T-helper 22 cell (primary cell): ENCODE data around the gene SLC47A1.
"Not testable (repeated sequence)": the region's sequence is repeated elsewhere in the genome, so short reads cannot be mapped to it uniquely, and the experiment has no call there.

Experiments used
- DNase-seq: peaks from one replicate; pipeline ENCODE4 v3.0.0-alpha.2; 2020; ENCODE audit warnings: low read depth

SLC47A1 gene, protein sequence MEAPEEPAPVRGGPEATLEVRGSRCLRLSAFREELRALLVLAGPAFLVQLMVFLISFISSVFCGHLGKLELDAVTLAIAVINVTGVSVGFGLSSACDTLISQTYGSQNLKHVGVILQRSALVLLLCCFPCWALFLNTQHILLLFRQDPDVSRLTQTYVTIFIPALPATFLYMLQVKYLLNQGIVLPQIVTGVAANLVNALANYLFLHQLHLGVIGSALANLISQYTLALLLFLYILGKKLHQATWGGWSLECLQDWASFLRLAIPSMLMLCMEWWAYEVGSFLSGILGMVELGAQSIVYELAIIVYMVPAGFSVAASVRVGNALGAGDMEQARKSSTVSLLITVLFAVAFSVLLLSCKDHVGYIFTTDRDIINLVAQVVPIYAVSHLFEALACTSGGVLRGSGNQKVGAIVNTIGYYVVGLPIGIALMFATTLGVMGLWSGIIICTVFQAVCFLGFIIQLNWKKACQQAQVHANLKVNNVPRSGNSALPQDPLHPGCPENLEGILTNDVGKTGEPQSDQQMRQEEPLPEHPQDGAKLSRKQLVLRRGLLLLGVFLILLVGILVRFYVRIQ

DNA sequence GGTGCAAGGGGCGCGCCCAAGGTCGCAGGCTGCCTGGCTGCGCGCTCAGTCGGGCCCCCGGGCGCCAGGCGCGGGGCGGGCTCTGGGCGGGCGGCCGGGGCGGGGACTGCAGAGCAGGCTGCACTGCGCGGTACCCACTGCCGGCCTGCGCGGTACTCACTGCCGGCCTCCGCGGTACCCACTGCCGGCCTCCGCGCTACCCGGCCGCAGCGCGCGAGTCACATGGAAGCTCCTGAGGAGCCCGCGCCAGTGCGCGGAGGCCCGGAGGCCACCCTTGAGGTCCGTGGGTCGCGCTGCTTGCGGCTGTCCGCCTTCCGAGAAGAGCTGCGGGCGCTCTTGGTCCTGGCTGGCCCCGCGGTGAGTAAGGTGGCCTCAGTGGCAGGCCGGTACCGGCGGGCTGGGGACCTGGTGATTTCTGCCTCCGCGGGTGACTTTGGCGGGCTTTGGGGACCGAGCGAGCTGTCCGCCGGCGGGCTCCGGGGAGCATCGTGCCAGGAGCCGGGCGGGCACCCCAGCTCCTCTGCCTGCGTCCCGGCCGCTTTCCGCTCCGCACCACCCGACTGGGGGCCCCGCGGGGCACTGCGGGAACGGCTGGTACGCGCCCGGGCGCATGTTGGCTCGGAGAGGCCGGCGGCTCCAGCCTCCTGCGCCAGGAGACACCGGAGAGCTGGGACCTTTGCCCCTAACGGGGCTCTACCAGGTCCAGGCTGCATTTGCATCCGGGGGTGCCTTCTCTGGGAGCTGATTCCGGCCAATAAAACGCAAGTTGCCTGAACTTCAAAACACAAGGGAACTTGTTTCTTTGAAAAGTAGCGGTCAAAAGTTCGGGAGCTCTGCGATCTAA lies at the start of gene SLC47A1:
Gene SLC47A1, plus strand, starts transcription at position 137 of the 844 bp plus-strand sequence. Its CDS starts 86 bp downstream, at position 223.
- no peak for DNase-seq

DNA sequence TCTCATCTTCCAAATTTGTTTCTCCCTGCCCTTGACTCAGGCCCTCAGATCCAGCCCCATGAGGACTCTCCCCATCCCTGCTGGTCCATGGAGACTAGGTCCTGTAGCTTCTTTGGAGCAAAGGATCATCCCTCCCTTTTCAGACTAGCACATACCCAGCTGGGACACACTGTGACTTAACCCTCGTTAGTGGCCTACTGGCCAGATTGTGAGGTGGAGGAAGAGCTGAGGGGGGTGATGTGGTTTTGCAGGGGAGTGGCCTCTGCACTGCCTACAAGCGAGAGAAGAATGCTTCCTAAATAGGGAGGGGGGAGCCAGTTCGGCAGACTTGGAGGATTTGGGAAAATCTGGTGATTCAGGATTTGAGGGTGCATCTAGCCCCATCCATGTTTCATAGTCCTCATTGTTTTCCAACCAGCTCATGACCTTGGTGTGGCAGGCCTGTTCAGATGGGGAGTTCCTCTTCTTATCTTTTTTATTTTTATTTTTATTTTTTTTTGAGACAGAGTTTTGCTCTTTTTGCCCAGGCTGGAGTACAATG lies 47.8 kb upstream of the SLC47A1 start:
- DNase-seq = no peak

DNA sequence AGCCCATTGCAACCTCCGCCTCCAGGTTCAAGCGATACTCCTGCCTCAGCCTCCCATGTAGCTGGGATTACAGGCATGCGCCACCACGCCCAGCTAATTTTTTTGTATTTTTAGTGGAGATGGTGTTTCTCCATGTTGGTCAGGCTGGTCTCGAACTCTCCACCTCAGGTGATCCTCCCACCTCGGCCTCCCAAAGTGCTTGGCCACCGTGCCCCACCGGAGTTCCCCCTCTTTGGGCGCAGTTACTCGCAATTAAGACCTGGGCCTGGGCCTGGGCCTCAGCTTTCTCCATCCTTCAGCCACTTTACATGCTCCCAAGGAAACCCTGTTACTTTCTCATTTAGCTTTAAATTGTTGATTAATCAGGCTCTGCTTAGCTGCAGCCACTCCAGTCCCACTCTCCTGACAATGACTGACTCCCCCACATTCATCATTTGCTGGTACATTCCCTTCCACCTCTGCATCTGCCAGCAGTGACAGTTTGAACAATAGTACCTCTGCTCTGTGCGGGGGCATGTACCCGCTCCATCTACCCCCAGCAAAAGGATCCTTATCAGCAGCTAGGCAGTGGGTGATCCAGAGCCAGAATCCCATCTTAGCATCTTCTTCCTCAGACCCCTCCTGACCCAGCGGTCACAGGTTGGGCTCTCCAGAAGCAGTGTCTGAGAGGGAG lies 47.2 kb upstream of the SLC47A1 start:
- no peak for DNase-seq

DNA sequence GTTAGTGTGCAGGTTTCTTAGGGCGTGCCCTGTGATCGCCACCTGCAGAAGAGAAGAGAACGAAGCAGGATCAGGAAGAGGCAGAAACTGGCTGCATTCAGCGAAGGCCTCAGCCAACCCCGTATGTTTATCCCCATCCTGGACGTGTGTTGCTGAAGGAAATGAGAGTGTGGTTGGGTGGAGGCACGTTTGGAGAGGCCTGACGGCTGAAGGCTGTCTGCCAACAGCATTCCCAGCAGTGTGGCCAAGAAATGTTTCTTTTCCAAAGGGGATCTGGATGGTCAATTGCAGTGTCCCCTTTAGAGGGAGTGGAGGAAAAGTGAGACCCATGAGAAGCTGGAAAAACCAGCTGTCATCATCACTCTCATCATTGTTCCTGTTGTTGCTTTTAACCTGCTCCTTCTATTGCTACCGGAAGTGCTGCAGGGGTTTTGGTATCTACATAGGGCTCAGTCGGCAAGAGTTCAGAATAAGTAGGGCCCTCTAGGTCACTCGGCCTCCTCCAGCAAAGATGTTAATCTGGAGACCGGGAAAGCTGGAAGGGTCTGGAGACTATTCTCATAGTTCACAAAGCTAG lies 46.5 kb upstream of the SLC47A1 start:
- no peak for DNase-seq

DNA sequence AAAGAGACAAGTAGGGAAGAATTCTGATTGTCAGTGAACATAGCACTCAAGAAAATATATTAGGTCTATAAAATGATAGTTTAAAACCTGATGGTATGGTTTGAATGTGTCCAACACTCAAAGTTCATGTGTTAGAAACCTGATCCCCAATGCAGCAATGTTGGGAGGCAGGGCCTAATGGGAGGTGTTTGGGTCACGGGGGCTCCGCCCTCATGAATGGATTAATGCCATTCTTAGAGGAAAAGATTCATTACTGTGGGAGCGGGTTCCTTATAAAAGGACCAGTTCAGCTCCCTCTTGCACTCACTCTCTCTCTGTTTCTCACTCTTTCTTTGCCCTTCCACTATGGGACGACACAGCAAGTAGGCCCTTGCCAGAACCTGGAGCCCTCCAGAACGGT lies 41.5 kb upstream of the SLC47A1 start:
- no peak for DNase-seq

DNA sequence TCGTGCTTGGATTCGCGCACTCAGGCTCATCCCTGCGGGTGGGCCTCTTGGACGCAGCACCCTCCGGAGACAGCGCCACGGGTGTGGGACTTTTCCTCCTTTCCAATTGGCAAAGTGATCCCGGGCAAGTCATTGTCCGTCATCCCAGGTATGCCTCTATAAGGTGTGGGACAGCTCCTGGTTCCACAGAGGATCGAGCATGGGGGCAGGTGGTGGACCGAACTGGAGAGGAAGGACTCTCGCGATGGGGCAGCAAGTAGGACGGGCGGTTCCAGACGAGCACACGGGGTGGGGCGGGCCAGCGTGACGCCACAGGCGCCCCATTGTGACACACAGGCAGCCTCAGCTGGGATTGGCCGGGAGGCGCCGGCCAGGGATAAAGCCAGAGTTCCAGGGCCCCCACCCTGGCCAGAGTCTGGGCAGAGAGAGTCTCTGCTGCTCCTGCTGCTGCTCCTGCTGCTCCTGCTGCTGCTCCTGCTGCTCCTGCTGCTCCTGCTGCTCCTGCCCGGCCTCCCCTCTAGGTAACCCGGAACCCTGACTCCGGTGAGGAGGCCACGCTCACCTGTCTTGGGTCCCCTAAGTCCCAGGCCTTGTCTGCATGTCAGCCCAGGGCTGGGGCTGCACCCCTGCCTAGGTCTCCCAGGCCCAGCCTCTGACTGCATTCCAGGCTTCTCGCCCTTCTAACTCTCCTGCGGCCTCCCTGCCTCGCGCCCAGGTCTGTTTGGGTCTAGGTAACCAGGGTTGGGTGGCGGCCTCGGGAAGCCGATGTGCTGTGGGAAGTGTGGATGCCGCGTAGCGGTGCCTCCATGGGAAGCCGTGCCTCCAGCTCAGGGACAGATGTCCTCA lies 38.5 kb upstream of the SLC47A1 start:
- no peak for DNase-seq

DNA sequence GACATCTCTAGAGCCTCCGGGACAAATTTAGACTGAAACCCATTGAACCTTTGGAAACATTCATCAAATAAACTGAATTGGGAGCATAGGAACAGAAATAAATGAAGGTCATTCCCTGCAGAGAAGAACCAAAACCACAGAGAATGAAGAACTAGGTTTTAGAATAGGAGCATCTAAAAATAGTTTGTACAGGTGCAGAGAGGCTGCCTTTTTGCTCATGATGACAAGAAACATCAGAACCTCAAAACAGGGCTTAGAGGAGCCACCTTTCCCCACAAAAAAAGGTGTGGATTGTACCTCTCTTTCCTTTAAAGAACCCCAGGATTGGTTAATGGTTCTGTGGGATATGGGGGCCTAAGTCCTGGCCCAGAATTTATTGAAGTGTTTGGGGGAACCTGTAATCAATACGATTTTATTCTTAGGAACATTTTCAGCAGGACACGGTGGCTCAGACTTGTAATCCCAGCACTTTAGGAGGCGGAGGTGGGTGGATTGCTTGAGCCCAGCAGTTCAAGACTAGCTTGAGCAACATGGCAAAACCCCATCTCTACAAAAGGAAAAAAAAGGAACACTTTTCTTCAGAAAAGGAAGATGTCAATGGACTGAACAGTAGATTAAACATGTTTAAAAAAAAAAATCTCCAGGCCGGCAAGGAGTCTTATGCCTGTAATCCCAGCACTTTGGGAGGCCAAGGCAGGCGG lies 37.7 kb upstream of the SLC47A1 start:
- DNase-seq = no peak

DNA sequence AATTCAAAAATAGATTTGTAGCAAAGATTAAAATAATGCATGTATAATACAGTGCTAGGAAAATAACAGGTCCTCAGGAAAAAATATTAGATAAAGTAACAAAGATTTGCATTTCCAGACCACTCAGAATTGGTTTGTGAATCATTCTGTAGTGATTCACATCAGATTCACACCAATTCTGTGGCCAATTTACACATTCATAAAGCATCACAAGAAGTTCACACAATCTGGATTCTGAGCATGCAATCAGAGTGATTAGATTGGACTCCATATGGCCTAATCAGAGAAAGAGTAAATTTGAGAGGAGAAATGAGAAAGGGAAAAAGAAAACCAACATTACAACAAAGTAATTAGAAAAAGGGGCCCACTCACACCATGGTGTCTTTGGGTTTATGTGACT lies 36.0 kb upstream of the SLC47A1 start:
- DNase-seq = no peak

DNA sequence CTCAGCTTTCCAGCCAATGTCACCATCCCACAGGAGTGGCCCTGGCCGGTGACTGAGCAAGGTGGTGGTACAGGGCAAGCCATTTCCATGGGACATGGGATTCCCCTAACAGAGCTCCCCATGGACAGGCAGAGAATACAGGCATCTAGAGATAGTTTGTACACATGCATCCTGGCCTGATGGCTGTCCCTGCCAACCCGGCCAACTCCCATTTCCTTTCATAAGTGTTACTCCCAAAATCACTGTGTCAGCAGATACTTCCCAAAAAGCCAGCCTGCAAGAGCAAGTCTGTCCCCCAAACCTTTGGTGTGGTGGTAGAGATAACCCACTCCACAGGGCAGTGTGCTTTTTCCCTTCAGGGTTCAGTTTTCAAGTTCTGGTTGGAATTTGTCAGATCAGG lies 32.4 kb upstream of the SLC47A1 start:
- no peak for DNase-seq

DNA sequence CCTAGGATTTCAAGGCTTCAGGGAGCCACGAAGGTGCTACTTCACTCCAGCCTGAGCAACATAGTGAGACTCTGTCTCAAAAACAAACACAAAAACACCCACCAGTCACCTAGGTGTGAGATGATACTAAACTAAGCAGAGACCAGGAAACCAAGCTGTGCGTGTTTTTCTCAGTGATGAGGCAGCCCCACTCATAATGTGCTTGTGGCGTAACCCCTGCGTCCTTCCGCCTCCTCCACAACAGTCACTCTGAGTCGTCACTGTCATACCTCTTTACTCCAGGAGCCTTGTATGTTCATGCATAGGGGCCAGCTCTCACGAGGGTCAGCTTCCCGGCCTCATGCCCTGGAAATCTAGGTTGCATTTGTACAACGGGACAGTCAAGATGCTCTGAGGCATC lies 31.1 kb upstream of the SLC47A1 start:
- no peak for DNase-seq

DNA sequence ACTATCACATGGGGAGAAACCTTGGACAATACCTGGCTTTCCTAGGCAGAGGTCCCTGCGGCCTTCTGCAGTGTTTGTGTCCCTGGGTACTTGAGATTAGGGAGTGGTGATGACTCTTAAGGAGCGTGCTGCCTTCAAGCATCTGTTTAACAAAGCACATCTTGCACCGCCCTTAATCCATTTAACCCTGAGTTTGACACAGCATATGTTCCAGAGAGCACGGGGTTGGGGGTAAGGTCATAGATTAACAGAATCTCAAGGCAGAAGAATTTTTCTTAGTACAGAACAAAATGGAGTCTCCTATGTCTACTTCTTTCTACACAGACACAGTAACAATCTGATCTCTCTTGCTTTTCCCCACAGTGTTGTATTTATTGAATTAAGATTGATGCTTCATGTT lies 28.1 kb upstream of the SLC47A1 start:
- DNase-seq = not testable (repeated sequence)

DNA sequence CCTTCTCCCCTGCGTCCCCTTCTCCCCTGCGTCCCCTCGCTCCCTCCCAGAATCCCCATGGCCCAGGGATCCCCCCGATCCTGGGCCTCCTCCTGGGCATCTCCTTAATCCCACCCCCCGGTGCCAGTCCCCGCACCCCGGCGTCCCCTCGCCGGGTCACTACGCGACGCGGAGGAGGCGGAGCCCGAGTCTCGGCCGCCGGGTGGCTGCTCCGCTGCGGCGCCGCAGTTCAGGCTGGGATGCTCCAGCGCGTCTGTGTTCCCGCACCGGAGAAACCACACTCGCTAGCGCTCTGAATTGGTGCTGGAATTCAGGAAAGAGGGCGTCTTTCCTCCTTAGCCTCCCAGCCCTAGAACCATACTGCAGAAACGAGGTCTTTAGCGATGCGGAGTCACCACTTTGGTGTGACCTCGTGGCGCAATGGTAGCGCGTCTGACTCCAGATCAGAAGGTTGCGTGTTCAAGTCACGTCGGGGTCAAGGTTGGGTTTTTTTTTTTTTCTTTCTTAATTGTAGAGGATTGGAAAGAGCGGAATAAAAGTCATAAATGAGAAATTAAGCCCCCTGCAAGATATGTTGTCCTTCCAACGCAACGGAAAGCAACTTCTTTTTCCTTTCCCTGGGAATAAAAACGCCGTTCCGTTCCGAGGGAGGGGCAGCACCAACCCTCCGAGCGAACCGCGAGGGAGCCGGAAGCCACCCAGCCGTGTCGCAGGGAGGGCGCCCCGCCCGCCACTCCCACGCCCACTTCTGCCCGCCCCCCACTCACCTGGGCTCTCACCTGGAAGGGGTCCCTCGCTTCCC lies 25.7 kb upstream of the SLC47A1 start:
- peak; percentile 69 for DNase-seq

DNA sequence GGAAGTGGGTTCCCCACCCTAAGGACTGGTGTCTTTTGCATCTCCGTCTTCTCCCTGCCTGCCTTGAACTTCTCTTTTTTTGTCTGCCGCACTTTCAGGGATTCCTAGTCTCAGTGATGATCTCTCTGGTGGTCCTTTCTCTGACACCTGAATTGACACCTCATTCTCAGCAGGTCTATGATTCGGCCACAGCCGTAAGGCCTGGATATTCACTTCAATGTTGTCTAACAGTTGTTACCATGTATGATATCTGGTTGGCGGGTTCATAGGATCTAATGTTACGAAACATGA lies 25.1 kb upstream of the SLC47A1 start:
- no peak for DNase-seq

DNA sequence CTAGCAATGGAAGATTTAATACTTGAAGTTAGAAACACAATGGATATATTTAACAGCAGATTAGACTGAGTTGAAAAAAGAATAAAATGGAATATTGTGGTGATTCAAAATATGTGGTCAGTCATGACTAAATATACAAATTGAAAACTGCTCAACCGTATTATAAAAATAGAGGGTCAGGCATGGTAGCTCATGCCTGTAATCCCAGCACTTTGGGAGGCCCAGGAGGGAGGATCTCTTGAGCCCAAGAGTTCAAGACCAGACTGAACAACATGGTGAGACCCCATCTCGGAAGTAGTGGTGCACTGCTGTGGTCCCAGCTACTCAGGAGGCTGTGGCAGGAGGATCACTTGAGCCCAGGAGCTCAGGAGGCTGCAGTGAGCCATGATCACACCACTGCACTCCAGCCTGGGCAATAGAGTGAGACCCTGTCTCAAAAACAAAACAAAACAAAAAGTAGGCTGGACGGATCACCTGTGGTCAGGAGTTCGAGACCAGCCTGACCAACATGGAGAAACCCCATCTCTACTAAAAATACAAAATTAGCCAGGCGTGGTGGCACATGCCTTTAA lies 24.3 kb upstream of the SLC47A1 start:
- DNase-seq = not testable (repeated sequence)

DNA sequence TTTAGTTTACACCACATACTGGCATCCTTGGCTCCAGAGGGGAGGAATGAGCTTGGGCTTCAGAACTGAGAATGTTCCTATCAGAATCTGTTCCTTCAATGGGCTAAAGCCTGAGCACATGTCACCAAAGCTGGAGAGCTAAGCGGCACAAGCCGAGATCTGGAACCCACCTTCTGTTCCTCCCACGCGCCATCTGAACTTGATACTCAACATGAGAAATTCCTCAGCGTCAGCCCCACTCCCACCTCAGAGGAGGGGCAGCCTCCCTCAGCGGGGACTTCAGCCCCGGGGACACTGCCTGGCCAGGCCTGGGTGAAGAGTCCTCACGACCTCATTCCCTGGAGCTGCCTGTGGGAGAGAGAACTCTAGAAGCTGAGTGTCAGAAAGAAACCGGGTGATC lies 22.8 kb upstream of the SLC47A1 start:
- DNase-seq = no peak

DNA sequence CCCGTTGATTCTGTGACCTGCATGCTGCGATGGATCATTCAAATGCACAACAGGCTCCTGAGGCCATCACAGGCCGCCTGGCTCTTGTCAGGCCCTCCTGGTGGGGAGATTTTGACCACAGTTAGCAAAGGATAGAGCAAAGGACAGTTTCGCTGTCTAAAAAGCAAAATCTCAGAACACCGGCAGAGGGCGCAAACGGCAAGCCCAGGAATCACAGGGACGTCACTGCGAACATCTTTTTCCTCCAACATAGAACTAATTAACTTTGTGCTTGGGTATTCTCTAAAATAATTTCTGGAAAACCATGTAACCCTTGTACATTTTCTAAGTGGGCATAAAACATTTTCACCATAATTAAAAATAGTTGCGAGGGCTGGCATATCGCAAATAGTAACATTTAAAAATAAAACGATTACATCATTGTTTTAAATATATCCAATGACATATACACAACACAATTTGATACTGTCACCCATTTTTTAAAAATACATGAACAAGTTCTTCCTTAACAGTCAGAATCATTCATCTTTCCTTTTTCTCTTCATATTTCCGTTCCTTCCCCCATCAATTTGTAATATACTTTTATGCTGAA lies 19.7 kb upstream of the SLC47A1 start:
- peak; percentile 24 for DNase-seq

DNA sequence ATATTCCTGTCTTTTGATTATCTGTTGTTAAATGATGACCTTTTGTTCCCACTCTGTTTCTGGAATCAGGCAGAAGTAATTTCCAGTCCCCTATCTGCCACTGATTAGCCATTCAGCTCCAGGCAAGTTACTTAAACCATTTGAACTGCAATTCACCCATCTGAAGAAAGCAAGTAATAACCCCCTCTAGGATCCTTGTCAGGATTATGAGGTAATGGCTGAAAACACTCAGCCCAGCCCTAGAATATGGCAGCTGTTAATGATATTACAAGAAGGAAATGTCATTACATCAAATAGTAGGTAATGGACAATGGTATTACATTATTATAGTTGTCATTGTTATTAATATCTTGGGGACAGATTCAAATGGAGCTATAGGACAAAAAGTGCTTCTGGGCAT lies 16.0 kb upstream of the SLC47A1 start:
- DNase-seq = no peak

DNA sequence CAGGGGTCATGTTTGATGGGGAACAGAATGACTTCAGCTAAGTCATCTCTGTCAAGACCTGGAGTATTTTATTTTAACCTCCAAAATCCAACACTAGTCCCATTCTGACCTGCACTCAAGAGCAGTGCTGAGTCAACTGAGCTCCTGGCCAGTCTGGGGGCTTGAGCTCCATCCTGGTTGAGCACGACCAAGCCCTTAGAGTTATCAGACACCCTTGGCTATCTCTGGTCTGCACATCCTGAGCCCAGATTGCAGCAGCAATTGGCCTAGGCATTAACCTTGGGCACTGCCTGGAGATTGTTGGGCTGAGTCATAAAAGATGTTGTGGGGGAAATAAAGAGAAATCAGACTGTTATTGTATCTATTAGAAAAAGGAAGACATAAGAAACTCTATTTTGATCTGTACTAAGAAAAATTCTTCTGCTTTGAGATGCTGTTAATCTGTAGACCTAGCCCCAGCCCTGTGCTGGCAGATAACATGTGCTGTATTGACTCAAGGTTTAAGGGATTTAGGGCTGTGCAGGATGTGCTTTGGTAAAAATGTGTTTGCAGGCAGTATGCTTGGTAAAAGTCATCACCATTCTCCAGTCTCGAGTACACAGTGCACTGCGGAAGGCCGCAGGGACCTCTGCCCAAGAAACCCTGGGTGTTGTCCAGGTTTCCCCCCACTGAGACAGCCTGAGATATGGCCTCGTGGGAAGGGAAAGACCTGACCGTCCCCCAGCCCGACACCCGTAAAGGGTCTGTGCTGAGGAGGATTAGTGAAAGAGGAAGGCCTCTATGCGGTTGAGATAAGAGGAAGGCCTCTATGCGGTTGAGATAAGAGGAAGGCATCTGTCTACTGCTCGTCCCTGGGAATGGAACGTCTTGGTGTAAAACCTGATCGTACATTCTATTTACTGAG lies 14.0 kb upstream of the SLC47A1 start:
- not testable (repeated sequence) for DNase-seq
